ENCODE measurements around the gene TAF1C. TPM values are rescaled to one million over a fixed set of nuclear protein-coding genes. Genes with fewer than 3 reads are reported as not detected.

Gene TAF1C
- total and polyA plus RNA-seq, 10 of the 15 experiments (the other 5 are each of a cell fraction or from before 2014, with no cell fraction given) = 0.98 to 40.1 (median 15.4) TPM

- no peaks in the 10 kb centered on the region for H3K9me3 ChIP-seq (replicated peaks; ENCODE audit: control insufficient read depth, insufficient read depth, low read length)
- H3K4me2 ChIP-seq (ENCODE audit: control insufficient read depth, insufficient read depth) = peak within 1 kb of the TSS; percentile 97
- DNase-seq (ENCODE audit: low read depth, low spot score) = peak; percentile 32
- intact Hi-C loops (cut with micrococcal nuclease; ENCODE audit: unreplicated experiment) = loop anchor here (2.0 kb wide), 1 partner anchor 28 kb away; the partner anchor contains the start of gene MBTPS1
- FAIRE-seq = peak; percentile 52
- H2AFZ ChIP-seq (ENCODE audit: control insufficient read depth, low read depth, low read length) = peak within 1 kb of the TSS; percentile 81
- H3K79me2 ChIP-seq (ENCODE audit: control insufficient read depth, insufficient read depth, low read length) = peaks cover 1% of the 10 kb centered on the region
- no peaks in the 10 kb centered on the region for H3K27me3 ChIP-seq (replicated peaks in 1 of 2; ENCODE audit: control insufficient read depth in 2 of 2, insufficient read depth in 2 of 2, low read length in 1 of 2)
- H4K20me1 ChIP-seq (ENCODE audit: control insufficient read depth, insufficient read depth) = no peaks in the 10 kb centered on the region
- peak within 1 kb of the TSS; percentile 91 for H3K4me3 ChIP-seq
- ChIA-PET RAD21 (ENCODE audit: unreplicated experiment) (no interaction called here), POLR2A (no interaction called here), CTCF (interaction anchor here (0.6 to 2.4 kb wide), 5 partner anchors 12 to 553 kb away, joined by 3 to 8 read pairs (median 3); partner anchors contain the start of genes MBTPS1 and TAF1C), SMC1A (ENCODE audit: uncharacterized antibody, unreplicated experiment) (interaction anchor here (0.7 kb wide), 2 partner anchors 12 to 42 kb away, joined by 3 read pairs; partner anchors contain the start of gene TAF1C)
- BruUV-seq (replicated peaks) = no TSS peak
- no peaks in the 10 kb centered on the region for H3K4me1 ChIP-seq (ENCODE audit: control insufficient read depth, insufficient read depth, low read length)
- peak; percentile 94 for ATAC-seq
- no peak within 1 kb of the TSS for H3K27ac ChIP-seq (ENCODE audit: control insufficient read depth, insufficient read depth)
- H3K36me3 ChIP-seq (ENCODE audit: control insufficient read depth in 2 of 2, insufficient read depth in 2 of 2, low read length in 1 of 2) = no peaks in the 10 kb centered on the region
- WGBS (ENCODE audit: insufficient coverage, insufficient replicate concordance, low lambda C conversion rate, missing lambda C conversion rate) = under 1% methylated on average over 57 of the region's 89 CpGs
- in situ Hi-C loops (cut with MboI) = loop anchor here (5.0 kb wide), 1 partner anchor 58 kb away; no protein-coding TSS in a partner anchor
- H3K9ac ChIP-seq (ENCODE audit: control insufficient read depth, insufficient read depth, low read length) = peak within 1 kb of the TSS; percentile 56
- peak; percentile 83 for TF ChIP-seq LARP7 (IDR thresholded peaks at IDR 0.05)
- no peak for TF ChIP-seq CBX3 (IDR thresholded peaks at IDR 0.05; ENCODE audit: borderline replicate concordance, low read depth)
- peak; percentile 47; the same call in 1 of the 2 replicates for TF ChIP-seq POLR2AphosphoS5 (IDR thresholded peaks at IDR 0.05; ENCODE audit: low read length)
- TF ChIP-seq HDAC6 (IDR thresholded peaks at IDR 0.05; ENCODE audit: unreplicated experiment) = no peak
- TF ChIP-seq IRF3 (IDR thresholded peaks at IDR 0.05) = no peak
- TF ChIP-seq RBBP5 (conservative IDR thresholded peaks at IDR 0.05) = no peak
- TF ChIP-seq ASH2L (IDR thresholded peaks at IDR 0.05; ENCODE audit: borderline replicate concordance, low read depth) = no peak
- no peak for TF ChIP-seq RELB (IDR thresholded peaks at IDR 0.05; ENCODE audit: low read depth)
- TF ChIP-seq POLR2AphosphoS2 (IDR thresholded peaks at IDR 0.05; ENCODE audit: low read depth, low read length) = 0 out of 2 replicates have a peak, but pooled peaks have one; percentile 30
- TF ChIP-seq DPF2 (IDR thresholded peaks at IDR 0.05) = peak; percentile 62
- peak; percentile 52; the same call in 1 of the 2 replicates for TF ChIP-seq ZNF207 (IDR thresholded peaks at IDR 0.05; ENCODE audit: borderline replicate concordance)
- no peak for TF ChIP-seq TCF7 (IDR thresholded peaks at IDR 0.05; ENCODE audit: borderline replicate concordance)
- peak; percentile 57 for TF ChIP-seq KLF5 (IDR thresholded peaks at IDR 0.05; ENCODE audit: partially characterized antibody)
- TF ChIP-seq CREB1 (IDR thresholded peaks at IDR 0.05; ENCODE audit: low read depth) = 0 out of 2 replicates have a peak, but pooled peaks have one; percentile 19
- TF ChIP-seq SP1 (IDR thresholded peaks at IDR 0.05; ENCODE audit: low read depth, low read length) = peak; percentile 59
- peak; percentile 97 for TF ChIP-seq USF1 (IDR thresholded peaks at IDR 0.05; ENCODE audit: borderline replicate concordance, extremely low read length, insufficient read depth, low read depth, low read length)
- TF ChIP-seq ATF3 (IDR thresholded peaks at IDR 0.05; ENCODE audit: borderline replicate concordance, extremely low read depth, low read depth, low read length) = peak; percentile 90
- no peak for TF ChIP-seq EP300 (IDR thresholded peaks at IDR 0.05; ENCODE audit: borderline replicate concordance in 1 of 2, control insufficient read depth in 1 of 2, low read depth in 2 of 2, low read length in 2 of 2)
- TF ChIP-seq NRF1 (conservative IDR thresholded peaks at IDR 0.05; ENCODE audit: low read depth, low read length) = peak; percentile 75
- 0 out of 2 replicates have a peak, but pooled peaks have one; percentile 51 for TF ChIP-seq SMARCA5 (IDR thresholded peaks at IDR 0.05)
Measured at GRCh38 chr16:84144859-84145639, 41.8 kb downstream of the TAF1C start, which contains the start of the genes DNAAF1 and HSDL1. Gene DNAAF1 (plus strand): TSS chr16:84145308. CDS start chr16:84145441, 133 bp downstream. Gene HSDL1 (minus strand): TSS chr16:84145177. CDS start chr16:84131321, 13,856 bp downstream.
